D721Med (cell line): ENCODE data around the gene INPP5A.

ENCODE experiments used
- DNase-seq: peaks from one replicate; pipeline ENCODE4 v3.0.0; 2011; ENCODE audit warnings: low spot score; ENCODE audit not compliant: insufficient read length
- FAIRE-seq: peaks from 2 replicates; lab custom pipeline; 2011; peaks lifted over from hg19 to GRCh38; lab: Jason Lieb, UNC
- CTCF ChIP-seq: IDR thresholded peaks from 2 replicates; pipeline ENCODE4 v1.5.1; 2012; ENCODE audit warnings: mild to moderate bottlenecking, control low read depth; ENCODE audit not compliant: insufficient read depth; ENCODE audit errors: missing control alignments

The INPP5A gene

DNA sequence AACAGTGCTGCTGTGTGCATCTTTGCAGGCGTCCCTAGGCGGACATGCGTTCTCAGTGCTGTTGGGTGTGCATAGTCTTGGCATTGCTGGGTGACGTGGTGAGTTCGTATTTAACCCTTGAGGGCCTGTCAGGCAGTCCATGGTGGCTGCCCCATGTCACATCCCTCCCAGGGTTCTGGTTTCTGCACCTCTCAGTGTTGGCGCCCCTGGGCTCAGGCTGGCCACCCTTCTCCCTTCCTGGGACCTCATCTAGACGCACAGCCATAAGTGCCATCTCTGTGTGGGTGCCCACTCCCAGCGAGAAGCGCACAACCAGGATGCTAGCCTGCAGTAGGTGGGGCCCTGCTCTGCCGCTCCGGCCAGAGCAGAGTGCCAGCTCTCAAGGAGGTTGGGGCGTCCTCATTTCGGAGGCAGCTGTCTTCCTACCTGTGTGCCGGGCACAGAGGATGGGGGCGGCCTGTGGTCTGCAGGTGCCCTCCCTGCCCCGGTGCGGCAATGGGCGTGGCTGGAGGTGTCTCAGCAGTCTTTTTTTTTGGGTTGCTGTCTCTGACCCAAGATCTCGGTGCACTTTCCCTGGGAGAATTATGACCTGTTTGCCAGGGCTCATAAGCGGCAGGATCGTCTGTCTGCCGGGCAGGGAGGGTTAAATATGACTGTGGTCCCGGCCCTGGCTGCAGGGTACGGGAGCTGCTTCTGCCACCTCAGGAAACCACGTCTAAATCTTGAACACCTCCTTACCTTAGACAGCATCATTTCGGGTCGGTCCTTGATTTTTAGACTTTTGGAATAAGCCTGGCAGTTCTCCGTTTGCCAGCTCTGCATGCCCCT is 6.5 kb downstream of the INPP5A start:
- DNase-seq (no peak), FAIRE-seq (no peak)
- TF ChIP-seq CTCF = no peak

DNA sequence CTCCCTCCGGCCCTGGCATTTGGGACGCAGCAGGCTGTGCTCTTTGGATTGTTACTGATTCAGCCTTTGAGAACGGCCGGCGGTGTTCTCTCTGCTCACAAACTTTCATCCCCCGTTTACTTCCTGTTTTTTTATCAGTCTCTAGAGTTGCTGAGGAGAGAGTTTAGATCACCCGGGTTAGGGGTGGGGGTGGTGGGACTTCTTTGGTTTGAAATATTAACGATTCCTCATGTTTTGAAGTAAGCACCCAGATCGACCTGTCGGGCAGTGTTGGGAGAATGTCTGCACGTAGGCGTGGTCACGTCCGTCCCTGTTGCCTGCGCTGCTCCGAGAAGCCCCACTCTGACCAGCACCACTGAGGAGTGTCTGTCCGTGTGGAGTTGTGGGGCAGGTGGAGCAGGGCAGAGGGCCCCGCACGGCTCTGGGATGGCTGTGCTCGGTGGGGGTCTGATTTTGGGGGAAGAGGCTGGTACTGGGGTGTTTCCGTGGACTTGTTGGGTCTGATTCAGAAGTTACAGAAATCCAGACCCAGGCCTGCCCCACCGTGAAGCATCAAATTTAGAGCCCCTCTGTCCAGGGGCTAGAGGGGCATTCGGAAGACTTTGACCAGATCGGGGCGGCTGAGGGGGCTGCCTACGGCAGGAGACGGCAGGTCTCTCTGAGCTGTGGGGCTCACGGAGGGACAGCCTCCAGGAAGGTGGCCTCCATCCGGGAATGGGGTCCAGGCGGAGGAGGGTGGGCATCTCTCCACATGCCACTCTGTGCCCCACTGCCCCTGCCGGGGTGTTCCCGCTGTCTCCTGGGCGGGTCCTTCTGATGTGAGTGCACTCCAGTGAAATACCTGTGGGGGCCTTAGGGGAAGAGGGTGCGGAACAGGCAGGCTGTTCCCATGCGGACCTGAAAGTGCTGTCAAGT is 7.4 kb downstream of the INPP5A start:
- TF ChIP-seq CTCF = no peak
- no peak for FAIRE-seq
- DNase-seq = no peak

DNA sequence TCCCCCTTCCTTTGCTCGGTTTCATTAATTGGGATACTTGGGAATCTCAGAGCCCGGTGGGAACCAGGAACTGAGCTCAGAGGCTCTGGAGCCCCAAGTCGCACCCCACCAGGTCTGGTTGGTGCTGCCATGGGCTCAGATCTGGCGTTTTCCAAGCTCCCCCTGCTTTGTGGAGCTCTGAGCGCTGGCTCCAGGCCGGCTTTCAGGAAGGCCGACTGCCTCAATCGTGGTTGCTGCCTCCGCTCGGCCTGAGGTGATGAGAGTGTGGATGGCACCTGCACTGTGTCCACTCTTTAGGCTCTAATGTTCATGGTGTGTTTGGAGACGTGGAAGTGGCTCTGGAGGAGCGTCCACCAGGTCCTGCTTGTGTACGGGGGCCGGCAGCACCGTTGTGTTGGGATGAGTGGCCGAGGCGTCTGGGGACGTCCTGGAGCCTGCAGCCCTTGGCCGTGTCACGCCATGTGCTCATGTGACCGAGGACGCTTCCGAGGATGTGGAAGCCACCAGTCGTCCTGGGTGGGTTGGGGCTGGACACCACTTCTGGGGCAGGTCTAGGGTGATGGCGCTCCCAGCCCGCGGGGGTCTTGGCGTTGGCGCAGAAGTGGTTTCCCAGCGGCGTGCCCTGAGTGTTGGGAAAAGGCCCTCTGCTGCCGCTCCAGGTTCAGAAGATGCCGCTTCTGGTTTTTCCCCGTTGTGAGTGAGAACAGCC is 8.2 kb downstream of the INPP5A start:
- TF ChIP-seq CTCF = no peak
- FAIRE-seq (no peak), DNase-seq (no peak)

DNA sequence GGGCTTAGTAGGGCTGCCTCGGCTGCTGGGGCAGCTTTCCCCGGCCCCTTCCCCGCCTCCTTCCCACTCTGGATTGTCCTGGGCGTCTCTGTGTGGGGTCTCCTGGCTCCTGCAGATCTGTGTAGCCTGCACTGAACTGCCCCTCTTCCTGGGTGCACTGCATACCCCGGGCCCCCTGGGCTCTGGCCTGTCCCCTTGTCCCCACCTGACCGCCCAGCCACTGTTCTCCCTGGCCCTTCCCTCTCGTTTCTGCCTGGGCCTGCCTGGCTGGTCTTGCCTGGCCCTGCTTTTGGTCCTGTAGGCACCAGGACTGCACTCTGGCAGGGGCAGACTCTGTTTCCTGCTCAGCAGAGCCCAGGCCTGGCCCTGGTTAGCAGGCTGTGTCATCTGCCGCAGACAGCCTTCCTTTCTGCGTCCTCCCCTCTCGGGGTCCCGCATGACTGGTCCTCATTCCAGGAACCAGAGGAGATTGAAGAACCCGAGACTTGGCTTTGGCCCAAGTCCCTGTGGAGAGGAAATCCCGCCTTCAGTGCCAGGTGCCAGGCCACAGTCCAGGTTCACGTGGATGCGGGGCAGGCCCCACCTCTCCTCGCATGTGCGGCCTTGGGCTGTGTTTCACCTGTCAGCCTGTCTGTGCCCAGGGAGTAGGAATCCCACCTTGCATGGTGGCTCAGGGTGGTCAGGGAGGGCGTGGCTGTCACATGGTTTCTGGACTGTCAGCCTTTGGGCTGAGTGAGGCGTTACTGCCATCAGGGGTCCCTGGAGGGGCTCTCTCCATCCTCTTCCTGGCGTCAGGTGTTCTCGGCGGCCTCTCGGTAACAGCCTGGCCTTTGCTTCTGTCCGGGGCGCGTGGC is 9.2 kb downstream of the INPP5A start:
- DNase-seq = no peak
- FAIRE-seq = no peak
- TF ChIP-seq CTCF = no peak

- FAIRE-seq (no peak), DNase-seq (no peak)
- TF ChIP-seq CTCF = no peak
Observed at GRCh38 chr10:132547421-132547861, 9.9 kb downstream of the INPP5A start.

- no peak for TF ChIP-seq CTCF
- DNase-seq (no peak), FAIRE-seq (no peak)
Observed at GRCh38 chr10:132548106-132548823, 10.7 kb downstream of the INPP5A start.
